PC-3 (cell line): ENCODE measurements around the gene SEC14L6. TPM values are rescaled to one million over a fixed set of nuclear protein-coding genes. Genes with fewer than 3 reads are reported as not detected.

Experiments used
- ATAC-seq: fragments of 200-7000 bp; cut with Tn5 transposase; 2 replicates; pipeline ENCODE4 v1.9.1; 2020; ENCODE audit warnings: mild to moderate bottlenecking, moderate library complexity
- BruUV-seq: library from RNA; stranded (reverse); fragments of 400-500 nt; replicated peaks from 2 replicates; lab custom pipeline; 2021; lab: Mats Ljungman, UMichigan
- CTCF ChIA-PET: fragments of 300-600 bp; sonication (Branson Sonifier 250); formaldehyde crosslinking; loops from one replicate; lab custom pipeline; 2022; ENCODE audit warnings: antibody characterized with exemption; lab: Charles Lee
- POLR2A ChIA-PET: fragments of 300-600 bp; sonication (Branson Sonifier 250); formaldehyde crosslinking; loops from one replicate; lab custom pipeline; 2022; ENCODE audit warnings: antibody characterized with exemption; ENCODE audit not compliant: unreplicated experiment; lab: Charles Lee
- DNase-seq: peaks from one replicate; pipeline ENCODE4 v3.0.0-alpha.2; 2015
- H2AFZ ChIP-seq: fragments of 300-600 bp; sonication (generic); 2 replicates; pipeline ENCODE4 v1.6.0; 2016; ENCODE audit warnings: antibody characterized with exemption, low read length
- H3F3A ChIP-seq: fragments of 300-600 bp; sonication (generic); one replicate; pipeline ENCODE4 v1.6.0; 2017; ENCODE audit warnings: antibody characterized with exemption, low read length, control low read depth, mild to moderate bottlenecking; ENCODE audit not compliant: unreplicated experiment
- H3K27ac ChIP-seq: fragments of 300-600 bp; sonication (generic); 2 replicates; pipeline ENCODE4 v1.5.1; 2016; ENCODE audit warnings: mild to moderate bottlenecking, low read length
- H3K27me3 ChIP-seq: fragments of 300-600 bp; sonication (generic); 2 replicates; pipeline ENCODE4 v1.6.1; 2016; ENCODE audit warnings: low read length, mixed read lengths
- H3K36me3 ChIP-seq: fragments of 300-600 bp; sonication (generic); 2 replicates; pipeline ENCODE4 v1.6.1; 2016; ENCODE audit warnings: low read depth, mixed run types, low read length, mixed read lengths
- H3K4me1 ChIP-seq: fragments of 300-600 bp; sonication (generic); 2 replicates; pipeline ENCODE4 v1.5.1; 2016; ENCODE audit warnings: low read length; ENCODE audit not compliant: insufficient read depth
- H3K4me2 ChIP-seq: fragments of 300-600 bp; sonication (generic); 2 replicates; pipeline ENCODE4 v1.6.0; 2016; ENCODE audit warnings: low read length
- H3K4me3 ChIP-seq: fragments of 300-600 bp; sonication (generic); 2 replicates; pipeline ENCODE4 v1.5.1; 2016; ENCODE audit warnings: mild to moderate bottlenecking, low read length, mixed read lengths
- H3K79me2 ChIP-seq: fragments of 300-600 bp; sonication (generic); 2 replicates; pipeline ENCODE4 v1.6.1; 2017; ENCODE audit warnings: low read length, mixed read lengths
- H3K9ac ChIP-seq: fragments of 300-600 bp; sonication (generic); 2 replicates; pipeline ENCODE4 v1.6.0; 2016; ENCODE audit warnings: mild to moderate bottlenecking, low read length
- H3K9me2 ChIP-seq: fragments of 300-600 bp; sonication (generic); replicated peaks from 2 replicates; pipeline ENCODE4 v1.6.1; 2016; ENCODE audit warnings: mixed run types, low read length, mixed read lengths
- H3K9me3 ChIP-seq: fragments of 300-600 bp; sonication (generic); 2 replicates; pipeline ENCODE4 v1.6.1; 2016; ENCODE audit warnings: low read length, mixed read lengths
- H4K20me1 ChIP-seq: fragments of 300-600 bp; sonication (generic); 2 replicates; pipeline ENCODE4 v1.6.1; 2016; ENCODE audit warnings: low read length, mixed read lengths
- CTCF ChIP-seq: fragments of 300-600 bp; sonication (generic); conservative IDR thresholded peaks from 2 replicates; pipeline ENCODE4 v1.5.1; 2017; ENCODE audit warnings: antibody characterized with exemption, low read depth, mild to moderate bottlenecking, low read length
- EZH2 ChIP-seq: fragments of 300-600 bp; sonication (generic); IDR thresholded peaks from one replicate; pipeline ENCODE4 v1.6.1; 2017; ENCODE audit warnings: antibody characterized with exemption, mild to moderate bottlenecking, low read length; ENCODE audit not compliant: unreplicated experiment
- EZH2phosphoT487 ChIP-seq: fragments of 300-600 bp; sonication (generic); IDR thresholded peaks from 2 replicates; pipeline ENCODE4 v1.6.1; 2018; ENCODE audit warnings: mild to moderate bottlenecking, antibody characterized with exemption, low read length, borderline replicate concordance
- intact Hi-C: fragments of 100-400 bp; cut with micrococcal nuclease; formaldehyde crosslinking; loops from 2 replicates; pipeline ENCODE4 v1.9.0; 2023
- total RNA-seq: library from RNA; depleted of rRNA; stranded (reverse); fragments of >200 nt; gene quantifications from 2 replicates; pipeline ENCODE4 v1.2.3, GENCODE V29; 2014

The SEC14L6 gene
- total RNA-seq, 1 experiment from 2014 or later, result not detected

GRCh38 chr22:30539368-30539767 is 7.2 kb downstream of the SEC14L6 start:
- ChIA-PET CTCF (no interaction called here), POLR2A (no interaction called here)
- Histone ChIP-seq H3K4me2 (no peak overlapping the region), H3K27me3 (no peaks in the 10 kb centered on the region), H3K9me3 (no peaks in the 10 kb centered on the region), H3F3A (no peaks in the 10 kb centered on the region), H3K27ac (no peak overlapping the region), H3K9ac (no peak overlapping the region), H3K9me2 (no peaks in the 10 kb centered on the region), H2AFZ (no peak overlapping the region), H3K4me1 (no peaks in the 10 kb centered on the region), H4K20me1 (no peaks in the 10 kb centered on the region), H3K36me3 (no peaks in the 10 kb centered on the region), H3K4me3 (no peak overlapping the region), H3K79me2 (no peaks in the 10 kb centered on the region)
- intact Hi-C loops, result no loop called here
- ATAC-seq (no peak), DNase-seq (no peak)
- TF ChIP-seq EZH2phosphoT487, result no peak
- no peak for TF ChIP-seq EZH2
- TF ChIP-seq CTCF, result no peak
- no TSS peak for BruUV-seq

- Histone ChIP-seq H3K4me2 (no peak overlapping the region), H3K4me1 (no peaks in the 10 kb centered on the region), H3K27me3 (no peaks in the 10 kb centered on the region), H3F3A (no peaks in the 10 kb centered on the region), H3K36me3 (no peaks in the 10 kb centered on the region), H3K79me2 (no peaks in the 10 kb centered on the region), H2AFZ (no peak overlapping the region), H3K9me2 (no peaks in the 10 kb centered on the region), H3K4me3 (no peak overlapping the region), H4K20me1 (no peaks in the 10 kb centered on the region), H3K9me3 (no peaks in the 10 kb centered on the region), H3K9ac (no peak overlapping the region), H3K27ac (no peak overlapping the region)
- no peak for ATAC-seq
- ChIA-PET POLR2A (no interaction called here), CTCF (no interaction called here)
- DNase-seq, result peak; percentile 1
- BruUV-seq, result no TSS peak
- intact Hi-C loops, result no loop called here
- TF ChIP-seq EZH2phosphoT487 (no peak), EZH2 (no peak), CTCF (no peak)
Observed at GRCh38 chr22:30538280-30538679, 8.3 kb downstream of the SEC14L6 start.

DNA sequence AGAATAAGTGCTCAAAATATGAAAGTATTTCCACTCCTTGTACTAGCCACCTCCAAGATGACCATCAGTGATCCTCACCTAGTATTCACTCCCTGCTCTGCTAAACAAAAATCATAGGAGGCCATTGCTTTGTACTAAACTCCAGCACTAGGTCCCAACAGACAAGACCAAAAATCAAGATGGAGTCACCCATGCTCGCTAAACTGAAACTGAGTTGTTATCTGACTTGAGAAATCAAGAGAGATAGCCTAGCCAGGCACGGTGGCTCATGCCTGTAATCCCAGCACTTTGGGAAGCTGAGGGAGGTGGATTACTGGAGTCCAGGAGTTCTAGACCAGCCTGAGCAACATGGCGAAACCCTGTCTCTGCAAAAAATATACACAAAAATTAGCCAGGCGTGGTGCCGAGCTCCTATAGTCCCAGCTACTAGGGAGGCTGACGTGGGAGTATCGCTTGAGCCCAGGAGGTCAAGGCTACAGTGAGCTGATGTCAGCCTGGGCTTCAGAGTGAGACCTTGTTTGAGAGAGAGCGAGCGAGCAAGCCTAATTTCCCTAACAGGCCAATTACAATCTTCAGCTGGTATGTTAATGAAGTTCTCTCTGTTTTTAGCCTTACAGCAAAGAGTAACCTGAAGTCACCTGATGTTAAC is 9.3 kb downstream of the SEC14L6 start:
- POLR2A ChIA-PET, result no interaction called here
- no peaks in the 10 kb centered on the region for H3K79me2 ChIP-seq
- ATAC-seq (no peak), DNase-seq (no peak)
- H3F3A ChIP-seq, result no peaks in the 10 kb centered on the region
- no TSS peak for BruUV-seq
- H3K4me1 ChIP-seq, result no peaks in the 10 kb centered on the region
- no peak overlapping the region for H3K4me2 ChIP-seq
- H3K9me3 ChIP-seq, result no peaks in the 10 kb centered on the region
- H3K27me3 ChIP-seq, result no peaks in the 10 kb centered on the region
- TF ChIP-seq EZH2 (no peak), CTCF (no peak), EZH2phosphoT487 (no peak)
- H2AFZ ChIP-seq, result no peak overlapping the region
- CTCF ChIA-PET, result no interaction called here
- no peaks in the 10 kb centered on the region for H3K36me3 ChIP-seq
- H4K20me1 ChIP-seq, result no peaks in the 10 kb centered on the region
- intact Hi-C loops, result no loop called here
- H3K9me2 ChIP-seq, result no peaks in the 10 kb centered on the region
- no peak overlapping the region for H3K4me3 ChIP-seq
- H3K27ac ChIP-seq, result no peak overlapping the region
- H3K9ac ChIP-seq, result no peak overlapping the region
